GM18873 (cell line): Measurements from ENCODE around the gene KIRREL3.

ENCODE experiments used
- ATAC-seq: cut with Tn5 transposase; IDR thresholded peaks from one replicate; pipeline ENCODE4 v1.9.1; 2021; ENCODE audit warnings: mild to moderate bottlenecking, moderate library complexity, moderate number of reproducible peaks; ENCODE audit not compliant: unreplicated experiment, low FRiP score

KIRREL3 gene

GRCh38 chr11:126997641-126998040 is 2.9 kb downstream of the KIRREL3 start:
- ATAC-seq = no peak

DNA sequence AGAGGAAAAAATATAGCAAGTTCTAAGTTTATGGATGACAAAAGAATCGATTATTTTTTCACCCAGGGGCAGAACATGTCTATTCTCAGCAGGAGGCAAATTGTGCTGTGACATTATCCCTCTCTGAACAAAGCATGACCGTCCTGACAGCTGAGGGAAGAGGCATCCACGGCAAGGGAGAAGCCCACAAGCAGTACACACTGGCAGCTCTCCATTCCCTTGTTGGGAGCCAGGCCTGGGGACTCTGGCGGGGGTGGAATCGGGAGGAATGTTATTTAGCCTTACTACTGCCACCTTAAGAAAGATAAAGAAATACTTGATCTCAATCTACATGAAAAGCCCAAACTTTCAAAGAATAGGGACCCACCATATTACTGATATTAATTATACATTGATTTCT is 3.4 kb downstream of the KIRREL3 start:
- no peak for ATAC-seq

GRCh38 chr11:126996036-126996804 is 4.3 kb downstream of the KIRREL3 start:
- no peak for ATAC-seq

DNA sequence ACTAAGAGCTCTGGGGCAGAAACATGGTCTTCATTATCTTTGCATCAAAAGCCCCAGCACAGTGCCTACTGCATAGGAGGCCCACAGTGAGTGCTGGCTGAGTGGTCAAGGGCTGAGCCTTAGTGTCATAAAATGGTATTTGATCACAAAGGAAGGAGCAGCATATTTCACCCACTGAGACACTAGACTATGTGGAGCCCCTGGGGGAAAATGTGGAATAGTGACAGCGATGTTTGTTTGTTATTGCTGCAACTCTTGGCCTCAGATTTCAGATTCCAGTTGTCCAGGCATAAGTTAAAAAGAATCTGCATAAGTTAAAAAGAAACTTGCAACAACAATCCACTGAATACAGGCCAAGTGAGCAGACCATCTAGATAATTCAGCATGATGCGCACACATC is 7.0 kb downstream of the KIRREL3 start:
- ATAC-seq = no peak

DNA sequence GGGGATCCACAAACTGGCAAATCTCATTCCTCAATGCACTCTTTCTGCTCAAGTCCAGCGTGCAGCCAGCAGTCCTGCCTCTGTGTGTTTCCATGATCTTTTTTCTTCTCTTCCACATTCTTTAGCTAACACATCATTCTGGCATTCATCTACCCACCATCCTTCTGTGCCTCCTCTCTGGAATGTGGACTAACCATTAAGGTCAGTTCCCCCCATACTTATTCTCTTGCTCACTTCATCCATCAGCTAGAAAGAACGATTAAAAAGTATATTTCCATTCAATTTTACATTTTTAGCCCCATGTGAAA is 7.8 kb downstream of the KIRREL3 start:
- no peak for ATAC-seq

GRCh38 chr11:126992065-126992803 is 8.3 kb downstream of the KIRREL3 start:
- no peak for ATAC-seq

- no peak for ATAC-seq
Observed at GRCh38 chr11:126991596-126991995, 9.0 kb downstream of the KIRREL3 start.

DNA sequence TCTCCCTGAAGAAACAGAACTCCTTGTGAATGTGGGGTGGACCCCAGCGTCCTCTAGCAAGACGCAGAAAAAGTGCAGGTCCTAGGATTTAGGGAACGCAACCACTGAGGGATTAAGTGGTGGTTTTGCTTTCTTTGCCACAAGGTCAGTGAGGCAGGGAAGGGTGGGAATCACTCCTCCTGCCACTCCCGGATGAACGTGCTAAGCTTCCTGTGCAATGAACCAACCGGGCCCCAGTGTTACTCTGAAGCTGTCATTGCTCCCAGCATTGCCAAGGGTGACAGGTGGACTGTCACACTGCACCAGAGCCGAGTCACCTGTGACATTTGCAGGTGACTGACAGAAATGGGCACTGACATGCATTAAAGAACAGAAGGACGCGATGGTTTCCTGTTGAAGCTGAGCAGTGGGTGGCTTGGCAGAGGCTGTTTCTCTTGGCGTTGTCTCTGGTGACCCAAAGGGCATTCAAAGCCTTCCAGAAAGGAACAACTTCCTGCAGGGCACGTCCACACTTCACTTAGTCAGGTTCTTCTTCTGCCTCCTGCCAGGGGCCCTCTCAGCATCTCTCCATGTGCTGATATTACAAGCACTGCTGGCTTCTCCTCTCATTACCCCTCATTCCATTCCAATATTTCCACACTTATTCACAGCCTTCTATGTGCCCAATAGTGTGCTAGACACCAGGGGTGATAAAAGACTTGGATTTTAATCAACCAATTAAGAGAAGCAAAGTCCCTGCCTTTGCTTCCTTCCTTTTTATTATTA is 9.7 kb downstream of the KIRREL3 start:
- no peak for ATAC-seq

DNA sequence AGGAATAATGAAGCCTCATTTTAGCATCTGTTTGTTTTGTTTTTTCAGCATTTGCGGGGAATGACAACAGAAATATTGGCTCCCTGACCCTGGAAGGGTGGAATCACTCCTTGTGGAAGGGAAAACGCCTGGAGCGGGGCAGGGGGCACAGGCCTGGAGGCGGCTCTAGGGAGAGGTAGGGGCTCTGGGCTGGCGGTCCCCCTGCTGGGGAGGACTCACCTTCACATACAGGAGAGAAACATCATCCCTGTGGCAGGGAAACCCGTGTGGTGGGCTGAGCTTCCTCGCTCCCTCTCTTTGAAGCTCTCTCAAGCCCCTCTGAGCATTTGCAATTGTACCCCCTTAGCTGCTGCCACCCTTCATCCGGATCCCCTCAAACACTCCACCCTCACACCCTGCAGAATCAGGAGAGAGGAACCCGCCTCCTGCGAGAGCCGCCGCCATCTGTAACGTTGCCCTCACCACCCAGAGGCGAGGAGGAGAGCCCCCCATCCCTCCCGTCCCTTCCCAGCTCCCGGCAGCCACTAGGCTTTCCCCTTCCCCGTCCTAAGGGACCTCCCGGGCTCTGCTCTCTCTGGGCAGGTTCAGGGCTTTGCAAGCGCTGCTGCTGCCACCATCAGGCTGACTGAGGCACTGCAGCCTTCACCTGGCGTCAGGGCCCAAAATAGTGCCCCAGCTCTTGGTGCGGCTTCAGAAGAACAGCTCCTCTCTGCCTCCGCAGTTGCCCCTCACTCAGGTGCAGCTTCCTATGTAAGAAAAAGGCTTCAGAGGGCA is 10.4 kb downstream of the KIRREL3 start:
- no peak for ATAC-seq

DNA sequence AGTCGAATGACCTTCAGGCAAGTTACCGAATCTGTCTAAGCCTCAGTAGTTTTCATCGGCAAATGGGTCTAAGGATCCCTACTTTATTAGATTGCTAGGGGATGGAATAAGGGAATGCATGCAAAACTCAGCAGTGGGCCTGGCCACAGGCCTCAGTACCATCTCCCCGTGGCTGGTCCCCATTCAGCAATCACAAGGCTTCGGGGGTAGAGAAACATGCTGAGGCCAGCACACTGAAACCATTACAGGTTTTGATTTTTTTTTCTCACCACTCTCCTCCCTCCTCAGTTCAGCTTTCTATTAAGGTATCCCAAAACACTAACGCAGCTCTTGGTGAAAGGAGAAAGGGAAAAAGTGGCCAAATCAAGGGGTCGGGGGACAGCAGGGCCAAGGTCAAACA is 11.9 kb downstream of the KIRREL3 start:
- no peak for ATAC-seq

DNA sequence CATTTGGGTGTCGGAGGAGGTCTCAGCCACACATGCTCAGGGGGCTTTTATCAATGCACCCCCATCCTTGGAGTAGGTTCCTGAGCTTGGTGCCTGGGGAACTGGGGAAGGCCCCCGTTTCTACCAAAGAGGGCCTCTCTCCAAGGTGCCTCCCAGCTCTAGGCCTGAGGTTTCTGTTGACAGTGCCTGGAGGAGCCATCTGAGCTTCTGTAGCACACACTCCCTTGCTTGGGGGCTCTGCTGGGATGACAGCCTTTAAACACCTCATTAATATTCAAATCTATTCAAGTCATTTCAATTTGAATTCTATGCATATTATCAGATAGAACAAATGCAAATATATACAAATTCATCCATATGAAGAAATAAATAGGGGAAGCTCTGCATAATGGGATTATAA is 18.9 kb downstream of the KIRREL3 start:
- no peak for ATAC-seq

GRCh38 chr11:126978911-126979310 is 21.7 kb downstream of the KIRREL3 start:
- no peak for ATAC-seq

DNA sequence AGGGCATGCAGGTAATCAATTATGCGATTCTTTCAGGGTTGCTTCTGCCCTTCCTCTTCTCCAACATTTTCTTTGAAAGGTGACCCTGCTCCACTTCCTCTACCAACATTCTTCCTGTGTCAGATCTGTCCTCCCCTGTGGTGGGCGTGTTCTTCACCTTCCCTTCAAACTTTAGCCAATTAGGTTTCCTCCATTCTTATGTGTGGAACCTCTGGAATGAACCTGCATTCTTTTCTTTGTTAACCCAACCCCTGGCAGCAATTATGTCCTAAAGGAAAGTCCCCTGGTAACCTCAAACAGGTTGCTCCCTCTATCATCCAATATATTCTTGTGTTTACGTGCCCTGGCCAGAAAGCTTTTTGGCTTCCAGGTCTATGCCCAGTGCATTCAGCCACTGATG is 22.4 kb downstream of the KIRREL3 start:
- ATAC-seq = no peak

DNA sequence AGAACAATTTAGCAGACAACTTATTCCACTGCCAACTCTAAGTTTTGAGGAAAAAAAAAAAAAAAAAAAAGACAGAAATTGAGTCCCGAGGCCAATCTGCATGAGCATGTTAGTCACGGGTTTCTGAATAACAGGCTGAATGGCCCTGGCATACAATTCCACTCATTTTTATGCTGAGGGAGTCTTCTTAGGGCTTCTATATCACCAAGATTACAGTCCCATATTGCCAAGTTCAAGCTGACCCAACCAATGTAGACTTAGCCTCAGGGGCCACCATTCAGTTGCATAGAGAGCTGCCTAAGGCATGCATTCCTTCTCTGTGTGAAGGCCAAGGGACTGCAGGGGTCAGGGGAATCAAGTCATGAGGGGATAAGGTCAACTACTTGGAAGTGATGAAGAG is 27.5 kb downstream of the KIRREL3 start:
- ATAC-seq = no peak

- no peak for ATAC-seq
Observed at GRCh38 chr11:126971305-126971704, 29.3 kb downstream of the KIRREL3 start.

DNA sequence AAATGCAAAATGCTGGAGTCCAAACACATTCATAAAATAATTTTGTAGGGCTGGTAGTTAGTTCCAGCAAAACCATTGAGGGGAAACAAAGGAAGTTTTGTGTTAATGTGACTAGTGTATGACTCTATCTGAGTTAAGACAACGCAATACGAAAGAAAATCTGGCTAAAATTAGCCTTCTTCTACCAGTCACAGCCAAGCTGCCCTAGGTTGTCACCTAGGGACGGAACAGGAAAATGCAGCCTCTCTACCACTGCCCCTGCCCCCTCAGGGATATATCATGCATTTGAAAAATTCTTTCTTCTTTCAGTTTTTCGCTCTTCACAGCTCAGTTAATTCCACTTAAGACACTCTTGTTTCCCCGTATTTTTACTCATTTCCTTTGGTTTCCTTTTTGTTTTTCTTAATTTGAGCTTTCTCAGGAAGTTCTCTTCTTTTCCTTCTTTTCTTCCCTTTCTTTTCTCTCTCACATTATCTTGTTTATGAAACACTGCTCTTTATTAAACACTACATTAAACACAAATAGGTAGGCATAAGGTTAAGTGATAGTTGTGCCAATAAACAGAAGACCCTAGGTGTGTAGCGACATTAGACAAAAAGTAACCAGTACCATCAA is 30.6 kb downstream of the KIRREL3 start:
- no peak for ATAC-seq

- ATAC-seq = no peak
Observed at GRCh38 chr11:126968915-126969314, 31.7 kb downstream of the KIRREL3 start.

GRCh38 chr11:126965331-126965730 is 35.2 kb downstream of the KIRREL3 start:
- ATAC-seq = no peak

DNA sequence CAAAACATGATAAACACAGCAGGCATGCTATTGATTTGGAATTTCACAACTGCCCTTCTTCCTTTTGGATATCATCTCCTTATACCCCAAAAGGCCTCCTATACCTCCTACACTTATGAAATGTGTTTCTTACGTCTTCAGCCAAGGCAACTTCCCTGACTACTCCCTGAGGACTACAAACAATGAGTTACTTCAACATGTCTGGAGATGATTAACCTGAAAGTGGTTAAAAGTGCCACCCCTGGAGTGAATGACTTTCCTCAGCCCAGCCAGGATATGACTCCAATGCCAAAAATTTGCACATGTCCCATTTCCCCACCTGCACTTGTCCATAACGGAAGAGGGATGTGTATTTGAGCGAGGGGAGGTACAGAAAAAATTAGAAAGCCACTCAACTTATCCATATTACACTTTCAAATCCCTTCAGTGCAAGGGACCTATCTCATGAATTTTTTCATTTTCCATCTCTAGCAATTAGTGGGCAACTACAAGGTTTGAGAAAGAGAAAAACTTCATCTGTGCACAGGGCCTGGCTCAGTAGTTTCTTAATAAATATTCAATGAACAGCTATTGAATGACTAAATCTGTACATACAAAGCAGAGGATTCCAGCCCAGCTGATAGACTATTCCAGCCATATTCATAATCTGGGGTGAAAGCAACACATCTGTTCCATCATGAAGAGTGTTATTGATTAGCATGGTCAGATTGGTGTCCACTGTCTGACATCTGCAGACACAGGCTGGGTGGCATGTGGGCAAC is 36.8 kb downstream of the KIRREL3 start:
- no peak for ATAC-seq

GRCh38 chr11:126963115-126963514 is 37.5 kb downstream of the KIRREL3 start:
- no peak for ATAC-seq
